ENCODE measurements around the gene RAB24. TPM values are rescaled to one million over a fixed set of nuclear protein-coding genes. Genes with fewer than 3 reads are reported as not detected.

Gene RAB24
- total RNA-seq, 5 donors from 2014 or later (not counting 1 experiment from before 2014, with no cell fraction given) = 18.2 to 34.0 (median 25.2) TPM

Other genes with a start within 250 kb of the RAB24 start
- gene FGFR4, start 216.8 kb downstream of the RAB24 start, total RNA-seq = 1 to 10 TPM; 1.6 to 5.1 (median 3.2) TPM
- 100 to 1,000 TPM in 3 of 5 donors, 10 to 100 TPM in 2; 89.5 to 113 (median 103) TPM for gene NSD1, start 169.9 kb downstream of the RAB24 start, total RNA-seq
- gene PRELID1, start 80 bp upstream of the RAB24 start, total RNA-seq = 10 to 100 TPM; 52.0 to 84.9 (median 74.5) TPM
- 10 to 100 TPM in 4 of 5 donors, 1 to 10 TPM in 1; 9.3 to 15.2 (median 12.4) TPM for gene MXD3, start 8.2 kb upstream of the RAB24 start, total RNA-seq
- 100 to 1,000 TPM in 3 of 5 donors, 10 to 100 TPM in 2; 67.2 to 122 (median 106) TPM for gene LMAN2, start 47.9 kb upstream of the RAB24 start, total RNA-seq
- gene RGS14, start 54.2 kb upstream of the RAB24 start, total RNA-seq = 100 to 1,000 TPM in 3 of 5 donors, 10 to 100 TPM in 2; 85.7 to 209 (median 195) TPM
- gene SLC34A1, start 80.7 kb upstream of the RAB24 start, total RNA-seq = under 1 TPM in 3 of 5 donors, not detected in 2; 0.13 to 0.18 (median 0.16) TPM
- not detected for gene PFN3, start 96.9 kb upstream of the RAB24 start, total RNA-seq
- under 1 TPM in 4 of 5 donors, not detected in 1; 0.28 to 0.98 (median 0.42) TPM for gene F12, start 105.8 kb upstream of the RAB24 start, total RNA-seq
- gene GRK6, start 123.0 kb upstream of the RAB24 start, total RNA-seq = 100 to 1,000 TPM; 196 to 226 (median 216) TPM
- gene PRR7, start 143.1 kb upstream of the RAB24 start, total RNA-seq = 10 to 100 TPM in 4 of 5 donors, 1 to 10 TPM in 1; 9.5 to 28.2 (median 12.3) TPM
- 10 to 100 TPM; 11.6 to 41.3 (median 21.1) TPM for gene DBN1, start 169.9 kb upstream of the RAB24 start, total RNA-seq
- 10 to 100 TPM in 4 of 5 donors, 1 to 10 TPM in 1; 9.8 to 17.8 (median 12.8) TPM for gene PDLIM7, start 193.9 kb upstream of the RAB24 start, total RNA-seq
- gene DOK3, start 206.1 kb upstream of the RAB24 start, total RNA-seq = 1 to 10 TPM; 1.1 to 5.8 (median 4.3) TPM
- gene DDX41, start 213.2 kb upstream of the RAB24 start, total RNA-seq = 100 to 1,000 TPM in 3 of 5 donors, 10 to 100 TPM in 2; 64.8 to 118 (median 106) TPM

Data from T-cell (primary cell).